Stomach (tissue), 9 donors: Measurements from ENCODE around the gene SRSF1. TPM values are rescaled to one million over a fixed set of nuclear protein-coding genes. Genes with fewer than 3 reads are reported as not detected.
"Not testable (repeated sequence)": the region's sequence is repeated elsewhere in the genome, so short reads cannot be mapped to it uniquely, and the experiment has no call there.

ENCODE experiments used
- DNase-seq, 2 donors: peaks; one replicate each; pipeline versions ENCODE4 v3.0.0 to v3.0.0-alpha.2; 2013 to 2019
- H3K27ac ChIP-seq, 5 donors: fragments of 200-600 bp in 4 of 5; sonication (generic) in 4 of 5; one replicate each; pipeline ENCODE4 v1.5.1; 2013 to 2019; ENCODE audit warnings: mild to moderate bottlenecking in 1 of 5, moderate library complexity in 1 of 5
- H3K27me3 ChIP-seq, 3 donors: fragments of 200-600 bp; sonication (generic); one replicate each; pipeline ENCODE4 v1.5.1; 2017 to 2019; ENCODE audit warnings: mixed run types in 1 of 3
- H3K36me3 ChIP-seq, 4 donors: fragments of 200-600 bp; sonication (generic); 1 replicate in 3 of 4; 2 replicates in 1 of 4; pipeline ENCODE4 v1.5.1; 2016 to 2019
- H3K4me1 ChIP-seq, 4 donors: fragments of 200-600 bp; sonication (generic); one replicate each; pipeline ENCODE4 v1.5.1; 2016 to 2019
- H3K4me3 ChIP-seq, 4 donors: fragments of 200-600 bp; sonication (generic) in 3 of 4; one replicate each; pipeline ENCODE4 v1.5.1; 2016 to 2019; ENCODE audit warnings: mild to moderate bottlenecking in 1 of 4
- H3K9me3 ChIP-seq, 4 donors: fragments of 200-600 bp; sonication (generic); one replicate each; pipeline ENCODE4 v1.5.1; 2016 to 2019
- EP300 ChIP-seq: sonication (generic); formaldehyde crosslinking; IDR thresholded peaks from one replicate; pipeline ENCODE4 v1.6.1; 2017; ENCODE audit warnings: antibody characterized with exemption
- POLR2A ChIP-seq, 4 donors: fragments of 450-650 bp; IDR thresholded peaks; one replicate each; pipeline ENCODE4 v1.6.1; 2016; ENCODE audit warnings: antibody characterized with exemption in 4 of 4, control low read depth in 2 of 4, mild to moderate bottlenecking in 1 of 4, moderate library complexity in 1 of 4
- POLR2AphosphoS5 ChIP-seq, 3 donors: sonication (generic); formaldehyde crosslinking; IDR thresholded peaks; one replicate each; pipeline ENCODE4 v1.6.1; 2016; ENCODE audit warnings: antibody characterized with exemption in 3 of 3
- WGBS, 5 donors: extraction: QIAGEN DNeasy Blood & Tissue Kit in 3 of 5; methylation state at CpG; one replicate each; pipeline versions ENCODE4 v1.1.5 to v1.1.7; 2013 to 2018; 5-methylcytosine and 5-hydroxymethylcytosine counted together
- intact Hi-C: fragments of 100-400 bp; cut with DNase I; formaldehyde crosslinking; loops from one replicate; pipeline ENCODE4 v1.15.1; 2023; ENCODE audit warnings: low total_unique reads
- polyA plus RNA-seq, 3 donors: library from polyadenylated mRNA; stranded (reverse); fragments of 200-250 nt; gene quantifications; one replicate each; pipeline ENCODE4 v1.2.3, GENCODE V29; 2013
- total RNA-seq, 5 donors: library from RNA; depleted of rRNA; stranded (reverse); fragments of >200 nt; gene quantifications; one replicate each; pipeline versions ENCODE4 v1.1.0 to v1.2.3, GENCODE V29; 2014 to 2016
- TF ChIP-seq, protein P1 (sequence below), 7 experiments: fragments of 450-650 bp in 4 of 7; fragments of 200-600 bp in 3 of 7; sonication (generic) in 3 of 7; IDR thresholded peaks; one replicate each; pipeline ENCODE4 v1.5.1; 2016 to 2019; ENCODE audit warnings: antibody characterized with exemption in 7 of 7, control low read depth in 2 of 7, mild to moderate bottlenecking in 1 of 7
- donor health status: healthy with polysubstance abuse.
- donor health status: Bipolar disorder and iron deficiency.
- donor health status: healthy.

The SRSF1 gene
- total and polyA plus RNA-seq, 8 donors: 81.7 to 351 (median 171) TPM

DNA sequence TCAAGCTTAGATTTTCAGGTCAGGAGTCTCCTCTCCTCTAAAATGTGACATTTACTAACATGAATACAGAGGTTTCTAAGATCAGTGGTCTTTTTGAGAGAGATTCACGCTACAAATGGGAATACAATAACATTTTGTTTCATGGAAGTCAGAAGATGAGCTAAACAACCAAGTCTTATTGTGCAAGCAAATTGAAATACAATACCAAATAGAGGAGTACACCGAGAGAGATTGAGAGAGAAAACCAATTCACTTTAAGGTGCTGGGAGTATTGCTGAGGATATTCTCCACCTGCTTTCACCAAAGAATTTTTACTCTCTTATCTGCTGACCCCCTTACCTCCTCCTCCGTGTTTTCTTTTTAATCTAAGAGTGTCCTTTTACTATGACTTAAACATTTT is 30.5 kb downstream of the SRSF1 start:
- no peak for DNase-seq
- H3K36me3 ChIP-seq: peaks cover 67 to 99% (median 93%) of the 10 kb centered on the region in 4 donors
- intact Hi-C loops: no loop called here
- no peak overlapping the region for H3K4me3 ChIP-seq
- 74 to 84% (median 81%) methylated on average over 3 of the region's 3 CpGs for WGBS, 5 donors
- no peak overlapping the region for H3K27ac ChIP-seq
- H3K27me3 ChIP-seq: no peaks in the 10 kb centered on the region
- no peaks in the 10 kb centered on the region for H3K9me3 ChIP-seq
- peaks cover 14 to 48% (median 32%) of the 10 kb centered on the region in 4 donors for H3K4me1 ChIP-seq
- no peak for TF ChIP-seq EP300

DNA sequence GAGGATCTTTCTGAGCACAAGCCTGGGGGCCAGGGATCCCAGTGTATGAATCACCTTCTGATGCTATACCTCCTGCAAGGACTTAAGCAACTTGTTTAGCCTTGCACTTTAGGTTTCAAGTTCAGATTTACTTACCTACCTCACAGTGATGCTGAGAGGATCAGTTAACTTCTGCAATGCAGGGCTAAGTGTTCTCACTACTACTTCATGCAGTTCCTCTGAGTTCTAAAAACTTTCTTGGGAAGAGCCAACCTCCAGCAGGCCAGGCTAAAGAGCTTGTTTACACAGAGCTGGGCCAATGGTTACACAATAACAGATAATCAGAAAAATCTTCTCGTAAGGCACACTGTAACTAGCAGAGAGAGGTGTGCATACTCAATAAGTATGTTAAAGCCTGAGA is 32.0 kb downstream of the SRSF1 start:
- TF ChIP-seq, protein P1, sequence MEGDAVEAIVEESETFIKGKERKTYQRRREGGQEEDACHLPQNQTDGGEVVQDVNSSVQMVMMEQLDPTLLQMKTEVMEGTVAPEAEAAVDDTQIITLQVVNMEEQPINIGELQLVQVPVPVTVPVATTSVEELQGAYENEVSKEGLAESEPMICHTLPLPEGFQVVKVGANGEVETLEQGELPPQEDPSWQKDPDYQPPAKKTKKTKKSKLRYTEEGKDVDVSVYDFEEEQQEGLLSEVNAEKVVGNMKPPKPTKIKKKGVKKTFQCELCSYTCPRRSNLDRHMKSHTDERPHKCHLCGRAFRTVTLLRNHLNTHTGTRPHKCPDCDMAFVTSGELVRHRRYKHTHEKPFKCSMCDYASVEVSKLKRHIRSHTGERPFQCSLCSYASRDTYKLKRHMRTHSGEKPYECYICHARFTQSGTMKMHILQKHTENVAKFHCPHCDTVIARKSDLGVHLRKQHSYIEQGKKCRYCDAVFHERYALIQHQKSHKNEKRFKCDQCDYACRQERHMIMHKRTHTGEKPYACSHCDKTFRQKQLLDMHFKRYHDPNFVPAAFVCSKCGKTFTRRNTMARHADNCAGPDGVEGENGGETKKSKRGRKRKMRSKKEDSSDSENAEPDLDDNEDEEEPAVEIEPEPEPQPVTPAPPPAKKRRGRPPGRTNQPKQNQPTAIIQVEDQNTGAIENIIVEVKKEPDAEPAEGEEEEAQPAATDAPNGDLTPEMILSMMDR (IDR thresholded peaks at IDR 0.05): no peak
- TF ChIP-seq EP300: no peak
- no peak for TF ChIP-seq POLR2A (IDR thresholded peaks at IDR 0.05)
- TF ChIP-seq POLR2AphosphoS5 (IDR thresholded peaks at IDR 0.05): no peak
- DNase-seq: no peak
- H3K27ac ChIP-seq: peak overlapping the region in 3 of 5 donors; percentile 19 to 56 (median 39)
- 18 to 33% (median 20%) methylated on average over 1 of the region's 1 CpG for WGBS, 5 donors
- no peaks in the 10 kb centered on the region for H3K27me3 ChIP-seq
- peaks cover 58 to 84% (median 79%) of the 10 kb centered on the region in 4 donors for H3K36me3 ChIP-seq
- no peak overlapping the region for H3K4me3 ChIP-seq
- peaks cover 14 to 32% (median 24%) of the 10 kb centered on the region in 4 donors for H3K4me1 ChIP-seq
- no peaks in the 10 kb centered on the region for H3K9me3 ChIP-seq
- intact Hi-C loops: no loop called here

DNA sequence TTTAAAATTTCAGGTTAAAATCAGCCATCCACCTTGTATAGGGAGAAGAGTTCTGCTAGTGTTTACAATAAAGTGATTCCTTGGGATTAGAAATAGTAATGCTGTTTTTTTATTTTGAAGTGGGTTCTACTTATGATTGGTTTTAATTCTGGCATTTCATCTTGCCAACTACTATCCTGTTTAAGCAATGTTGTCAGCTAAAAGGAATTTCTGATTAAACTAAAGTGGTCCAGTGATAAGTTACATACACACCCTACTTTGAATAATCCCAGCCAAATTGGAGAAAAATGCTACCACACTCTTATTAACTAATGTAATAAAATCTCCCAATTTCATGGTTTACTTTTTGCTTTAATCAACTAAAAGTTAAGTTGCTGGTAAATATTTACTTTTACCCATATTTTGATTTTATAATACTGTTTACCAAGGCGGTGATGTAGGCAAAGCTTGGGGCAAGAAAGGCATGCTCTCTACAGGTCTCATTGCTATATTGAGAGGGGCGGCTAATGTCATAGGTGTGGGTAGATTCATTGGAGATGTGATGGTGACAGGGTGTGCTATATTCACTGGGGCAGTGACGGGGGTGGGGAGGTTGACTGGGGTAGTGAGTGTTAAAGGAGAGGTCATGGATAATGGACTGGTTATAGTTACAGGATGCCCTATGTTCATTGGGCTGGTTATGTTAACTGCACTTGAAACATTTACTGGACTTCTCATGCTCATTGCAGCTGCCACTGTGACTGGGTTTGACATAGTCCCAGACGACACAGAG is 32.8 kb downstream of the SRSF1 start:
- intact Hi-C loops, H3K9me3 ChIP-seq, H3K4me3 ChIP-seq, DNase-seq, H3K27me3 ChIP-seq: not testable (repeated sequence)
- peak overlapping the region in 2 of 5 donors; percentile 19 to 56 for H3K27ac ChIP-seq
- peaks cover 14 to 30% (median 23%) of the 10 kb centered on the region in 4 donors for H3K4me1 ChIP-seq
- H3K36me3 ChIP-seq: peaks cover 52 to 76% (median 71%) of the 10 kb centered on the region in 4 donors
- 70 to 83% (median 77%) methylated on average over 4 of the region's 4 CpGs for WGBS, 5 donors

DNA sequence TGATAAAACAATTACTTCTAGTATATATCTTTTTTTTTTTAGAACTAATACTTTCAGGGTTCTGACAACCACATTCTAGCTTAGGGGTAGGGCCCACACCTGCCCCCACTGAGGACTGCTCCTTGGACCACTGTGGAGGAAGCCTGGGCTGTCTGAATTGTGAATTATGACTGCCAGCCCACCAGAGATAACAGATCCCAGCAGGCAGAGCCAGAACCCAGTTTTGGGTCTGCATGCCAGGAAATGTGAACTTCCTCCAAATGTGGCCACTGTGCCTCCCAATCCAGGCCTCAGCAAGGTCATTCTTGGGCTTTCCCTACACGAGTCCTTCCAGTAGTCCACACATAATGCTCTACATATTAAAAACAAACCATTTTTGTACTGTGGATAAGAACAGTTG is 34.9 kb downstream of the SRSF1 start:
- Histone ChIP-seq H3K27ac (no peak overlapping the region), H3K4me1 (peaks cover 14 to 21% (median 19%) of the 10 kb centered on the region in 4 donors), H3K27me3 (no peaks in the 10 kb centered on the region), H3K36me3 (peaks cover 33 to 55% (median 50%) of the 10 kb centered on the region in 4 donors), H3K4me3 (no peak overlapping the region), H3K9me3 (no peaks in the 10 kb centered on the region)
- DNase-seq: no peak
- TF ChIP-seq, protein P1 (IDR thresholded peaks at IDR 0.05): no peak
- no peak for TF ChIP-seq EP300
- TF ChIP-seq POLR2A (IDR thresholded peaks at IDR 0.05): no peak
- TF ChIP-seq POLR2AphosphoS5 (IDR thresholded peaks at IDR 0.05): no peak
- WGBS, 5 donors: 34 to 39% (median 38%) methylated on average over 1 of the region's 1 CpG
- intact Hi-C loops: no loop called here

DNA sequence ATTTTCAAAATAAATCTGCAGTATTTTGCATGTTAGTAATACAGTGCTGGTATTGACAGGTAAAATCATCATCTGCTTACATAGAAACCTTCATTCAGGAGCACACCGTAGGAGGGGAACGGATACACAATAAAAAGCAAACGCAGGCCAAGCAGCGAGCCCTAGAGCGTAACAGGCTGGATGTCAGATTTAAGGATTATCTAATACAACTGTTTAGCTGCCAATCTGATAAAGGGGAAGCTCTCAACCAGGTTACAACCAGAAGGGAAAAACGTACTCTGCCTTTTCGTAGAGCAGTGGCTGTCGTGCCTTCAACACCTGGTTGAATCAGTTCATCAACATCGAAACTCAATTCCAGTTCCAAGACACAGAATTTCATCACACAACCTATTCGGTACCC is 35.5 kb downstream of the SRSF1 start:
- Histone ChIP-seq H3K9me3 (no peaks in the 10 kb centered on the region), H3K27me3 (no peaks in the 10 kb centered on the region), H3K36me3 (peaks cover 27 to 50% (median 44%) of the 10 kb centered on the region in 4 donors), H3K4me1 (peaks cover 14 to 21% (median 19%) of the 10 kb centered on the region in 4 donors), H3K27ac (no peak overlapping the region), H3K4me3 (no peak overlapping the region)
- intact Hi-C loops: no loop called here
- no peak for TF ChIP-seq POLR2AphosphoS5 (IDR thresholded peaks at IDR 0.05)
- TF ChIP-seq, protein P1 (IDR thresholded peaks at IDR 0.05): no peak
- WGBS, 5 donors: 53 to 72% (median 60%) methylated on average over 10 of the region's 10 CpGs
- DNase-seq: no peak
